Measurements from ENCODE around the gene CDC23. TPM values are rescaled to one million over a fixed set of nuclear protein-coding genes. Genes with fewer than 3 reads are reported as not detected.

Gene CDC23
- total RNA-seq, 1 experiment from 2014 or later: 60.7 TPM

GRCh38 chr5:138234651-138235050 lies 21.5 kb upstream of the CDC23 start:
- Histone ChIP-seq H3K27me3 (replicated peaks; ENCODE audit: control insufficient read depth, insufficient read depth, low read length) (no peaks in the 10 kb centered on the region), H3K36me3 (ENCODE audit: control insufficient read depth, insufficient read depth, low read length) (no peaks in the 10 kb centered on the region), H3K4me1 (no peaks in the 10 kb centered on the region), H3K4me3 (ENCODE audit: low read depth, low read length) (no peak overlapping the region), H3K9me3 (no peaks in the 10 kb centered on the region)
- no peak for DNase-seq
- no peak for TF ChIP-seq CTCF (IDR thresholded peaks at IDR 0.05; ENCODE audit: insufficient read depth in 1 of 2, low read depth in 1 of 2, low read length in 1 of 2, severe bottlenecking in 1 of 2, unreplicated experiment in 1 of 2)
- H3K27ac Mint-ChIP-seq (ENCODE audit: unreplicated experiment): no peak overlapping the region
- H3K4me3 Mint-ChIP-seq (ENCODE audit: unreplicated experiment): no peak overlapping the region
- H3K36me3 Mint-ChIP-seq (ENCODE audit: insufficient read depth, unreplicated experiment): no peaks in the 10 kb centered on the region
- intact Hi-C loops (cut with micrococcal nuclease; ENCODE audit: unreplicated experiment): no loop called here
- H3K4me1 Mint-ChIP-seq (ENCODE audit: low read depth, unreplicated experiment): peaks cover 6% of the 10 kb centered on the region
- ChIA-PET POLR2A (no interaction called here), CTCF (no interaction called here)
- BruUV-seq (replicated peaks): no TSS peak
- H3K27me3 Mint-ChIP-seq (ENCODE audit: insufficient read depth, unreplicated experiment): no peaks in the 10 kb centered on the region
- H3K9me3 Mint-ChIP-seq (ENCODE audit: unreplicated experiment): no peaks in the 10 kb centered on the region

- no peaks in the 10 kb centered on the region for H3K4me1 ChIP-seq
- ChIA-PET POLR2A (no interaction called here), CTCF (interaction anchor here (0.8 kb wide), 1 partner anchor 50 kb away, joined by 3 read pairs; no protein-coding TSS in a partner anchor)
- no peak overlapping the region for H3K4me3 Mint-ChIP-seq (ENCODE audit: unreplicated experiment)
- no peaks in the 10 kb centered on the region for H3K36me3 ChIP-seq (ENCODE audit: control insufficient read depth, insufficient read depth, low read length)
- H3K4me3 ChIP-seq (ENCODE audit: low read depth, low read length): no peak overlapping the region
- no TSS peak for BruUV-seq (replicated peaks)
- H3K27me3 ChIP-seq (replicated peaks; ENCODE audit: control insufficient read depth, insufficient read depth, low read length): no peaks in the 10 kb centered on the region
- no peaks in the 10 kb centered on the region for H3K27me3 Mint-ChIP-seq (ENCODE audit: insufficient read depth, unreplicated experiment)
- no peaks in the 10 kb centered on the region for H3K36me3 Mint-ChIP-seq (ENCODE audit: insufficient read depth, unreplicated experiment)
- no peaks in the 10 kb centered on the region for H3K9me3 Mint-ChIP-seq (ENCODE audit: unreplicated experiment)
- H3K27ac Mint-ChIP-seq (ENCODE audit: unreplicated experiment): no peak overlapping the region
- peaks cover 6% of the 10 kb centered on the region for H3K4me1 Mint-ChIP-seq (ENCODE audit: low read depth, unreplicated experiment)
- intact Hi-C loops (cut with micrococcal nuclease; ENCODE audit: unreplicated experiment): no loop called here
- DNase-seq: no peak
- TF ChIP-seq CTCF (IDR thresholded peaks at IDR 0.05; ENCODE audit: insufficient read depth in 1 of 2, low read depth in 1 of 2, low read length in 1 of 2, severe bottlenecking in 1 of 2, unreplicated experiment in 1 of 2): no peak
- H3K9me3 ChIP-seq: no peaks in the 10 kb centered on the region
Observed at GRCh38 chr5:138233280-138233679, 20.2 kb upstream of the CDC23 start.

GRCh38 chr5:138230981-138231589 lies 18.0 kb upstream of the CDC23 start:
- no peak for TF ChIP-seq CTCF (IDR thresholded peaks at IDR 0.05; ENCODE audit: insufficient read depth in 1 of 2, low read depth in 1 of 2, low read length in 1 of 2, severe bottlenecking in 1 of 2, unreplicated experiment in 1 of 2)
- H3K36me3 Mint-ChIP-seq (ENCODE audit: insufficient read depth, unreplicated experiment): no peaks in the 10 kb centered on the region
- Histone ChIP-seq H3K27me3 (replicated peaks; ENCODE audit: control insufficient read depth, insufficient read depth, low read length) (no peaks in the 10 kb centered on the region), H3K4me1 (no peaks in the 10 kb centered on the region), H3K36me3 (ENCODE audit: control insufficient read depth, insufficient read depth, low read length) (no peaks in the 10 kb centered on the region), H3K9me3 (peaks cover 9% of the 10 kb centered on the region), H3K4me3 (ENCODE audit: low read depth, low read length) (no peak overlapping the region)
- H3K27me3 Mint-ChIP-seq (ENCODE audit: insufficient read depth, unreplicated experiment): no peaks in the 10 kb centered on the region
- no peak overlapping the region for H3K4me3 Mint-ChIP-seq (ENCODE audit: unreplicated experiment)
- CTCF ChIA-PET: no interaction called here
- H3K9me3 Mint-ChIP-seq (ENCODE audit: unreplicated experiment): no peaks in the 10 kb centered on the region
- peaks cover 6% of the 10 kb centered on the region for H3K4me1 Mint-ChIP-seq (ENCODE audit: low read depth, unreplicated experiment)
- no TSS peak for BruUV-seq (replicated peaks)
- POLR2A ChIA-PET: interaction anchor here (1.1 kb wide), 1 partner anchor 18 kb away, joined by 3 read pairs; the partner anchor contains the start of gene CDC23
- DNase-seq: no peak
- H3K27ac Mint-ChIP-seq (ENCODE audit: unreplicated experiment): no peak overlapping the region
- intact Hi-C loops (cut with micrococcal nuclease; ENCODE audit: unreplicated experiment): no loop called here
